Heart left ventricle (tissue), 16 donors: ENCODE measurements around the gene CUZD1. TPM values are rescaled to one million over a fixed set of nuclear protein-coding genes. Genes with fewer than 3 reads are reported as not detected.

Experiments
- ATAC-seq, 4 donors: fragments of 200-7000 bp; cut with Tn5 transposase; one replicate each; pipeline ENCODE4 v1.9.1; 2020 to 2022; ENCODE audit warnings: moderate library complexity in 4 of 4, mild to moderate bottlenecking in 3 of 4, moderate number of reproducible peaks in 1 of 4
- DNase-seq, 5 donors: peaks; one replicate each; pipeline ENCODE4 v3.0.0-alpha.2; 2020
- H3K27ac ChIP-seq, 12 donors: fragments of 200-600 bp; sonication (generic) in 4 of 12; one replicate each; pipeline versions ENCODE4 v1.5.0 to v1.8.0; 2016 to 2022; ENCODE audit warnings: mild to moderate bottlenecking in 2 of 12
- H3K27me3 ChIP-seq, 9 donors: fragments of 200-600 bp; sonication (generic) in 2 of 9; one replicate each; pipeline versions ENCODE4 v1.5.1 to v1.8.0; 2016 to 2022; ENCODE audit warnings: mild to moderate bottlenecking in 3 of 9
- H3K36me3 ChIP-seq, 9 donors: fragments of 200-600 bp; sonication (generic) in 2 of 9; one replicate each; pipeline versions ENCODE4 v1.5.0 to v1.8.0; 2018 to 2022; ENCODE audit warnings: mild to moderate bottlenecking in 2 of 9
- H3K4me1 ChIP-seq, 12 donors: fragments of 200-600 bp; sonication (generic) in 4 of 12; one replicate each; pipeline versions ENCODE4 v1.5.0 to v1.8.0; 2016 to 2022; ENCODE audit warnings: mild to moderate bottlenecking in 3 of 12
- H3K4me3 ChIP-seq, 12 donors: fragments of 200-600 bp; sonication (generic) in 4 of 12; one replicate each; pipeline versions ENCODE4 v1.5.0 to v1.8.0; 2017 to 2022; ENCODE audit warnings: mild to moderate bottlenecking in 9 of 12, moderate library complexity in 4 of 12
- H3K9me3 ChIP-seq, 12 donors: fragments of 200-600 bp; sonication (generic) in 4 of 12; one replicate each; pipeline versions ENCODE4 v1.5.0 to v1.8.0; 2016 to 2022; ENCODE audit warnings: mild to moderate bottlenecking in 1 of 12
- POLR2A ChIP-seq, 2 donors: fragments of 450-650 bp; IDR thresholded peaks; one replicate each; pipeline ENCODE4 v1.6.1; 2017; ENCODE audit warnings: antibody characterized with exemption in 2 of 2, mild to moderate bottlenecking in 2 of 2, moderate library complexity in 2 of 2
- WGBS, 4 donors: extraction: QIAGEN DNeasy Blood & Tissue Kit in 2 of 4; methylation state at CpG; one replicate each; pipeline versions ENCODE4 v1.1.5 to v1.1.7; 2013 to 2018; 5-methylcytosine and 5-hydroxymethylcytosine counted together
- intact Hi-C, 10 donors: fragments of 100-400 bp; cut with DNase I; formaldehyde crosslinking; loops; one replicate each; pipeline versions ENCODE4 v1.11.1 to v1.14.2; 2022
- polyA plus RNA-seq, 2 donors: library from polyadenylated mRNA; stranded (reverse); fragments of 200-250 nt; gene quantifications; one replicate each; pipeline ENCODE4 v1.2.3, GENCODE V29; 2013
- total RNA-seq, 9 donors: library from RNA; depleted of rRNA in 2 of 9; stranded (reverse); fragments of >200 nt in 2 of 9; fragmentation: NEBNext Ultra II Directional in 3 of 9; extraction: Animal tissue kit (Norgen Biotek cat#: 25700) in 3 of 9; gene quantifications; one replicate each; pipeline versions ENCODE4 v1.1.0 to v1.2.4, GENCODE V29; 2016 to 2023
- TF ChIP-seq, protein P1 (sequence below), 12 donors: fragments of 200-600 bp; sonication (generic) in 4 of 12; IDR thresholded peaks; one replicate each; pipeline versions ENCODE4 v1.5.0 to v1.8.0; 2018 to 2022; ENCODE audit warnings: antibody characterized with exemption in 12 of 12, mild to moderate bottlenecking in 5 of 12
- donor health status: ischemic (EF 13 %, LVEDD 7.1; RV severe dilation, severe dysfunction).
- donor health status: healthy with polysubstance abuse.
- donor health status: DM: no; HTN: yes; CAD: no.
- donor health status: DM: no; HTN: no; CAD: no.
- donor health status: ischemic (EF 25% LVEDD 6.9; RV normal size, moderate dysfunction).
- donor health status: ischemic (EF 25% LVEDD 5.7; RV mildly dilated, moderate dysfunction).
- donor health status: healthy.
- donor health status: DM: yes; HTN: yes; CAD: no.
- donor health status: ischemic (EF 35%, LVEDD 5.7; RV mildly dilated, moderate dysfunction).
- donor health status: nonischemic (EF 11% LVEDD 7.7; RV severe dilation, severe dysfunction).
- donor health status: DM: yes; HTN: yes; CAD: no.
- donor health status: PGD.
- donor health status: ischemic (EF 29% LVEDD 5.4; RV normal size, mild dysfunction).
- donor health status: nonischemic (EF 23%, LVEDD 6.1; RV moderate dilation, normal function).

The CUZD1 gene
- total and polyA plus RNA-seq, 11 donors: 0.11 to 0.84 (median 0.17) TPM; not detected in 2

GRCh38 chr10:122838880-122839279, 6.8 kb downstream of the CUZD1 start:
- DNase-seq: no peak
- Histone ChIP-seq H3K9me3 (peaks cover 0 to 24% (median 0%) of the 10 kb centered on the region in 12 donors), H3K36me3 (peaks cover 0 to 24% (median 2%) of the 10 kb centered on the region in 9 donors), H3K4me1 (no peaks in the 10 kb centered on the region), H3K4me3 (no peak overlapping the region), H3K27ac (no peak overlapping the region), H3K27me3 (no peaks in the 10 kb centered on the region)
- TF ChIP-seq POLR2A (IDR thresholded peaks at IDR 0.05): no peak
- WGBS, 4 donors: 83 to 92% (median 85%) methylated on average over 4 of the region's 4 CpGs
- ATAC-seq: no peak
- intact Hi-C loops: no loop called here

GRCh38 chr10:122835908-122836307, 9.7 kb downstream of the CUZD1 start:
- intact Hi-C loops: no loop called here
- TF ChIP-seq, protein P1, sequence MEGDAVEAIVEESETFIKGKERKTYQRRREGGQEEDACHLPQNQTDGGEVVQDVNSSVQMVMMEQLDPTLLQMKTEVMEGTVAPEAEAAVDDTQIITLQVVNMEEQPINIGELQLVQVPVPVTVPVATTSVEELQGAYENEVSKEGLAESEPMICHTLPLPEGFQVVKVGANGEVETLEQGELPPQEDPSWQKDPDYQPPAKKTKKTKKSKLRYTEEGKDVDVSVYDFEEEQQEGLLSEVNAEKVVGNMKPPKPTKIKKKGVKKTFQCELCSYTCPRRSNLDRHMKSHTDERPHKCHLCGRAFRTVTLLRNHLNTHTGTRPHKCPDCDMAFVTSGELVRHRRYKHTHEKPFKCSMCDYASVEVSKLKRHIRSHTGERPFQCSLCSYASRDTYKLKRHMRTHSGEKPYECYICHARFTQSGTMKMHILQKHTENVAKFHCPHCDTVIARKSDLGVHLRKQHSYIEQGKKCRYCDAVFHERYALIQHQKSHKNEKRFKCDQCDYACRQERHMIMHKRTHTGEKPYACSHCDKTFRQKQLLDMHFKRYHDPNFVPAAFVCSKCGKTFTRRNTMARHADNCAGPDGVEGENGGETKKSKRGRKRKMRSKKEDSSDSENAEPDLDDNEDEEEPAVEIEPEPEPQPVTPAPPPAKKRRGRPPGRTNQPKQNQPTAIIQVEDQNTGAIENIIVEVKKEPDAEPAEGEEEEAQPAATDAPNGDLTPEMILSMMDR (IDR thresholded peaks at IDR 0.05): no peak
- no peak for TF ChIP-seq POLR2A (IDR thresholded peaks at IDR 0.05)
- Histone ChIP-seq H3K27me3 (no peaks in the 10 kb centered on the region), H3K36me3 (peaks cover 0 to 38% (median 2%) of the 10 kb centered on the region in 9 donors), H3K4me1 (no peaks in the 10 kb centered on the region), H3K4me3 (no peak overlapping the region), H3K9me3 (peaks cover 0 to 3% (median 0%) of the 10 kb centered on the region in 12 donors), H3K27ac (no peak overlapping the region)
- ATAC-seq: no peak
- 88 to 98% (median 91%) methylated on average over 2 of the region's 2 CpGs for WGBS, 4 donors
- no peak for DNase-seq

DNA sequence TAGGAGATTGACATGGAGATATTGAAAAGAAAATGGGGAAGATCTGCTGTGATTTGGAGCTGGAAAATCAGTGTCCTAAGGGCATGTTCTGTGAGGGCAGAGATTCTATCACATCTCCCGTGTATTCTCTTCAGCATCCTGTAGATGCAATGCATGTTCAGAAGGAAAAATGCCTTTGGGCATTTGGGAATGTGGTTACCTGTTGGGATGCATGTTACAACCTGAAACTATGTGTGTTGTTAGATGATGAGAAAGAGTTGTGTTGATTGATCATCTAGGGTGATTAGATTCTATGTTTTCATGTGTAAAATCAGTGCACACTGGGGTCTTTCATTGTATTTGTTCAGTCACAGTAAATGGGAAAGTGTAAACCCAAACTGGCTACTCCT, 14.7 kb downstream of the CUZD1 start:
- ATAC-seq: no peak
- TF ChIP-seq POLR2A (IDR thresholded peaks at IDR 0.05): no peak
- TF ChIP-seq, protein P1 (IDR thresholded peaks at IDR 0.05): no peak
- H3K27me3 ChIP-seq: peaks cover 0 to 10% (median 0%) of the 10 kb centered on the region in 9 donors
- H3K4me1 ChIP-seq: no peaks in the 10 kb centered on the region
- H3K36me3 ChIP-seq: peaks cover 0 to 25% (median 2%) of the 10 kb centered on the region in 9 donors
- peaks cover 0 to 1% (median 0%) of the 10 kb centered on the region in 12 donors for H3K9me3 ChIP-seq
- intact Hi-C loops: no loop called here
- H3K27ac ChIP-seq: no peak overlapping the region
- H3K4me3 ChIP-seq: no peak overlapping the region
- DNase-seq: no peak
- WGBS, 4 donors: 75 to 91% (median 83%) methylated on average over 1 of the region's 1 CpG

DNA sequence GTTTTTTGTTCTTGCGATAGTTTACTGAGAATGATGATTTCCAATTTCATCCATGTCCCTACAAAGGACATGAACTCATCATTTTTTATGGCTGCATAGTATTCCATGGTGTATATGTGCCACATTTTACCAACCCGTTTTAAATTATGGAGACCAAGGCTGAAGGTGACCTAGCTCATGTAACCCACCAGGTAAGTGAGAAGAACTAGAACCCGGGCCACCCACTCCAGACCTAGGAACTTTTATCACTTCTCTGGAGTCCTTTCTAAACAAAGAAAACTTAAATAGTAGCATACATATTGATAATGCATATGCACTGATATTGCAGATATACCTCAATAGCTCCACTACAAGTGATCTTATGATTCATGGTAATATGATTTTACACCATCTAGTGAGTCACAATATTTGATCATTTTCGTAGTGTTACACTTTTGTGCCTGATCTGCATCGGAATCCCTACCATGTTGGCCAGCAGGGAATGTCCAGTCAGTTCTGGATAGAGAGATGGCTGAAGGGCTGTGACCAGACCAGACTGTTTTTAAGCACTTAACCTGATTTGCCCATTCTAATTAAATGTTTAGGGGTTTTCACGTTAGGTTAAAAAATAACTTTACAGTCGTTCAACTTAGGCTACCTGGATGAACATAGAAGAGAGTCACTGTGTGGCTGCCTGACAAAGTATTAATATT, 15.2 kb downstream of the CUZD1 start:
- H3K4me3 ChIP-seq: no peak overlapping the region
- peaks cover 0 to 10% (median 0%) of the 10 kb centered on the region in 9 donors for H3K27me3 ChIP-seq
- no peaks in the 10 kb centered on the region for H3K4me1 ChIP-seq
- peaks cover 0 to 23% (median 2%) of the 10 kb centered on the region in 9 donors for H3K36me3 ChIP-seq
- DNase-seq (no peak), ATAC-seq (no peak)
- WGBS, 4 donors: 90 to 95% (median 94%) methylated on average over 6 to 7 of the region's 7 CpGs
- no peak overlapping the region for H3K27ac ChIP-seq
- intact Hi-C loops: no loop called here
- no peaks in the 10 kb centered on the region for H3K9me3 ChIP-seq
- no peak for TF ChIP-seq POLR2A (IDR thresholded peaks at IDR 0.05)
- TF ChIP-seq, protein P1 (IDR thresholded peaks at IDR 0.05): no peak
